Stimulated activated CD4-positive, alpha-beta T cell treated with anti-CD3 and anti-CD28 coated beads, Interleukin-2, amount 100 ng/mL, for 48 hours (primary cell): Measurements from ENCODE around the gene OVCH1.

Source experiments
- DNase-seq, 2 donors: peaks; one replicate each; pipeline ENCODE4 v3.0.0-alpha.2; 2020

OVCH1 gene

GRCh38 chr12:29497588-29497987, at the start of gene OVCH1:
OVCH1 (minus strand) TSS chr12:29497686; CDS start chr12:29497686, 0 bp downstream.
- DNase-seq: no peak

GRCh38 chr12:29547151-29547632, 49.7 kb upstream of the OVCH1 start:
- DNase-seq: no peak

- no peak for DNase-seq
Observed at GRCh38 chr12:29546000-29546399, 48.5 kb upstream of the OVCH1 start.

- no peak for DNase-seq
Observed at GRCh38 chr12:29545102-29545467, 47.6 kb upstream of the OVCH1 start.

GRCh38 chr12:29544428-29545101, 47.1 kb upstream of the OVCH1 start:
- DNase-seq: no peak

GRCh38 chr12:29543036-29543435, 45.5 kb upstream of the OVCH1 start:
- no peak for DNase-seq

GRCh38 chr12:29537298-29537697, 39.8 kb upstream of the OVCH1 start:
- no peak for DNase-seq

GRCh38 chr12:29534935-29535334, 37.4 kb upstream of the OVCH1 start:
- DNase-seq: no peak

GRCh38 chr12:29533815-29534489, 36.5 kb upstream of the OVCH1 start:
- DNase-seq: no peak

- no peak for DNase-seq
Observed at GRCh38 chr12:29531471-29531870, 34.0 kb upstream of the OVCH1 start.

GRCh38 chr12:29530436-29530835, 33.0 kb upstream of the OVCH1 start:
- DNase-seq: no peak

- no peak for DNase-seq
Observed at GRCh38 chr12:29528161-29528560, 30.7 kb upstream of the OVCH1 start.

- no peak for DNase-seq
Observed at GRCh38 chr12:29521951-29522350, 24.5 kb upstream of the OVCH1 start.

- peak; percentile 17 to 36 for DNase-seq
Observed at GRCh38 chr12:29519585-29520182, 22.2 kb upstream of the OVCH1 start.

GRCh38 chr12:29518407-29518806, 20.9 kb upstream of the OVCH1 start:
- no peak for DNase-seq

- no peak for DNase-seq
Observed at GRCh38 chr12:29517264-29517663, 19.8 kb upstream of the OVCH1 start.

GRCh38 chr12:29516431-29516875, 19.0 kb upstream of the OVCH1 start:
- DNase-seq: no peak

- DNase-seq: no peak
Observed at GRCh38 chr12:29510591-29511185, 13.2 kb upstream of the OVCH1 start.

GRCh38 chr12:29509503-29509902, 12.0 kb upstream of the OVCH1 start:
- no peak for DNase-seq

- no peak for DNase-seq
Observed at GRCh38 chr12:29508949-29509348, 11.5 kb upstream of the OVCH1 start.

GRCh38 chr12:29505122-29505521, 7.6 kb upstream of the OVCH1 start:
- DNase-seq: no peak

- no peak for DNase-seq
Observed at GRCh38 chr12:29503283-29503682, 5.8 kb upstream of the OVCH1 start.

- no peak for DNase-seq
Observed at GRCh38 chr12:29499235-29499634, 1.7 kb upstream of the OVCH1 start.

- no peak for DNase-seq
Observed at GRCh38 chr12:29492891-29493290, 4.6 kb downstream of the OVCH1 start.
